AG04450 (cell line): ENCODE results near the gene PPRC1. TPM values are rescaled to one million over a fixed set of nuclear protein-coding genes. Genes with fewer than 3 reads are reported as not detected.

Experiments
- CTCF ChIA-PET: fragments of 300-600, 350-600 bp; formaldehyde crosslinking; extraction: SDS; loops from one replicate; lab custom pipeline; 2022; ENCODE audit warnings: antibody characterized with exemption, inconsistent platforms; lab: Charles Lee
- POLR2A ChIA-PET: fragments of 350-600 bp; formaldehyde crosslinking; extraction: SDS; loops from one replicate; lab custom pipeline; 2021; ENCODE audit warnings: antibody characterized with exemption, inconsistent platforms; lab: Yijun Ruan, JAX
- DNase-seq: peaks from one replicate; pipeline ENCODE4 v3.0.0-alpha.2; 2011; ENCODE audit warnings: low read depth, low spot score
- H3K27ac ChIP-seq: one replicate; pipeline ENCODE4 v1.5.1; 2012; ENCODE audit warnings: low read depth, low read length, control low read depth
- H3K27me3 ChIP-seq: one replicate; pipeline ENCODE4 v1.6.0; 2012; ENCODE audit warnings: low read length; ENCODE audit not compliant: control insufficient read depth, insufficient read depth
- H3K4me3 ChIP-seq: 2 replicates; pipeline ENCODE4 v1.5.1; 2011; ENCODE audit warnings: mild to moderate bottlenecking, low read depth, low read length, control low read depth
- H3K9me3 ChIP-seq: 2 replicates; pipeline ENCODE4 v1.5.1; 2012; ENCODE audit warnings: low read length; ENCODE audit not compliant: control insufficient read depth, insufficient read depth
- polyA plus RNA-seq: library from polyadenylated mRNA; depleted of rRNA; stranded (reverse); fragments of >200 nt; gene quantifications from 2 replicates; pipeline ENCODE4 v1.2.3, GENCODE V29; 2011
- TF ChIP-seq, protein P1 (sequence below): IDR thresholded peaks from 2 replicates; pipeline ENCODE4 v1.5.1; 2011; ENCODE audit warnings: low read depth, low read length, control low read depth, inconsistent platforms

The PPRC1 gene
- polyA plus RNA-seq, 1 experiment, result 14.1 TPM

DNA sequence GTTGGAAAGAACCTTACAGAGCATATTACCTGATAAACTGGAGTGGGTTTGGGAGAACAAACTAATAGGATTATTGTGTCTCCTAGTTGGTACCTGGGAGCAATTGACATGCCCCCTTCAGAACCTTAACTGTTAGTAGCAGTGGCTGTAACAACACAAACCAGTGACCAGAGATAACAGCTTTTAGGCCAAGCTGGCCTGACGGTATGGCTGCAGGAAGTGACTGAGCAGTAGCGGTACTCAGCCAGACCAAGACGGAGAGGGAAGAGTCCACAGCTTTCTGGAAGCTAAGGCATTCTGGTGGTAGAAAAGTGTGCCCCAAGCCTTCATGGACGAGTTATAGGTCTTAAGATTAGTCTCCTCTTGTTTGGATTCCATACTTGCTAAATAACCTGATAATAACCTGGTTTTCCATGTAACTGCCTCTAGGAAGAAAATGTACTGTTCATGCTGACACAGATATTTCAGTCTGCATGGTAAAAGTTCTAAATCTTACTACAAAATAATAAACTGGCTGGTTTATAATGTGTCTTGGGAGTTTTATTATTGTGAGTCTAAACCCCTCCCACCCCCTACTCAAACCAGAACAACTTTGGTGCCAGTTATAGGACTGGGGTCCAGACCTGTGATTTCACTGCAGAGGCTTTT, 30.6 kb downstream of the PPRC1 start:
- Histone ChIP-seq H3K27me3 (no peaks in the 10 kb centered on the region), H3K4me3 (no peak overlapping the region), H3K27ac (no peak overlapping the region), H3K9me3 (no peaks in the 10 kb centered on the region)
- CTCF ChIA-PET, result no interaction called here
- POLR2A ChIA-PET, result no interaction called here
- TF ChIP-seq, protein P1, sequence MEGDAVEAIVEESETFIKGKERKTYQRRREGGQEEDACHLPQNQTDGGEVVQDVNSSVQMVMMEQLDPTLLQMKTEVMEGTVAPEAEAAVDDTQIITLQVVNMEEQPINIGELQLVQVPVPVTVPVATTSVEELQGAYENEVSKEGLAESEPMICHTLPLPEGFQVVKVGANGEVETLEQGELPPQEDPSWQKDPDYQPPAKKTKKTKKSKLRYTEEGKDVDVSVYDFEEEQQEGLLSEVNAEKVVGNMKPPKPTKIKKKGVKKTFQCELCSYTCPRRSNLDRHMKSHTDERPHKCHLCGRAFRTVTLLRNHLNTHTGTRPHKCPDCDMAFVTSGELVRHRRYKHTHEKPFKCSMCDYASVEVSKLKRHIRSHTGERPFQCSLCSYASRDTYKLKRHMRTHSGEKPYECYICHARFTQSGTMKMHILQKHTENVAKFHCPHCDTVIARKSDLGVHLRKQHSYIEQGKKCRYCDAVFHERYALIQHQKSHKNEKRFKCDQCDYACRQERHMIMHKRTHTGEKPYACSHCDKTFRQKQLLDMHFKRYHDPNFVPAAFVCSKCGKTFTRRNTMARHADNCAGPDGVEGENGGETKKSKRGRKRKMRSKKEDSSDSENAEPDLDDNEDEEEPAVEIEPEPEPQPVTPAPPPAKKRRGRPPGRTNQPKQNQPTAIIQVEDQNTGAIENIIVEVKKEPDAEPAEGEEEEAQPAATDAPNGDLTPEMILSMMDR, result no peak
- no peak for DNase-seq

DNA sequence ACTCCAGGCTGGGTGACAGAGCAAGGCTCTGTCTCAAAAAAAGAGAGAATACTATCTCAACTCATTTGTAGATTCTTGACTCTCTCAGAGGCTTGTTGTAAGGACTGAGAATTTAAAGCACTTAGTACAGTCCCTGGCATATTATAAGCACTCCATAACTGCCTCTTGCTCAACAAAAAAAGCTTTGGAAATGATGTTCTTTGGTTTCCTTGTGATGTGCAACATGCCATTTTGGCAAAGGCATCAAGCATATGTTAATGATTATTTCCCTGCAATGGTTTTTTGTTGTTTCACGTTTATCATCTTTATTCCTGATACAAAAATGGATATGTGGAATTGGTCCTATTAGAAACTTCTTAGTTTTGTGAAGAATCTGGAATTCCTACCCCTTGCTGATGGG, 35.0 kb downstream of the PPRC1 start:
- ChIA-PET POLR2A (no interaction called here), CTCF (interaction anchor here (0.6 to 3.8 kb wide), 5 partner anchors 9 to 311 kb away, joined by 3 to 59 read pairs (median 44); partner anchors contain the start of gene ELOVL3)
- DNase-seq, result no peak
- Histone ChIP-seq H3K9me3 (no peaks in the 10 kb centered on the region), H3K27ac (no peak overlapping the region), H3K4me3 (no peak overlapping the region), H3K27me3 (no peaks in the 10 kb centered on the region)
- TF ChIP-seq, protein P1, result no peak

DNA sequence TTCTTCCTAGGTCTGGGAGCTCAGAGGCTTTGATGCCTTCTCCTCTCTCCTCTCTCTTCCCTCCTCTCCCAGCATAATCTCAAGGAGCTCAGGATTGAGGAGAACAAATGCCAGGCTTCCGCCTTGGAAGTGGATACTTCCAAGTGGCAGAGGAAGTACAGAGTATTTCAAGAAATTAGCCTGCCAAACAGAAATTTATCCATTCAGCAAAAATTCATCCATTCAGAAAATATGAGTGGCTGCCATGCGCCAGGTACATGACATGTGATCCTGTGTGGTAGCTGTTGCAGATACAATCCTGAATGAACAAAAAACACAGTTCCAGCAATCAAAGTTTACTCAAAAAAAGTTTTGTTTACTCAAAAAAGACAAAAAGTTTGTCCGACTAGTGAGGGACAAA, 37.8 kb downstream of the PPRC1 start:
- ChIA-PET POLR2A (interaction anchor here (1.2 kb wide), 1 partner anchor 57 kb away, joined by 3 read pairs; no protein-coding TSS in a partner anchor), CTCF (interaction anchor here (0.6 to 3.8 kb wide), 11 partner anchors 9 to 253 kb away, joined by 3 to 59 read pairs (median 14); partner anchors contain the start of gene ELOVL3)
- Histone ChIP-seq H3K4me3 (no peak overlapping the region), H3K27me3 (no peaks in the 10 kb centered on the region), H3K9me3 (no peaks in the 10 kb centered on the region), H3K27ac (no peak overlapping the region)
- TF ChIP-seq, protein P1, result no peak
- no peak for DNase-seq

DNA sequence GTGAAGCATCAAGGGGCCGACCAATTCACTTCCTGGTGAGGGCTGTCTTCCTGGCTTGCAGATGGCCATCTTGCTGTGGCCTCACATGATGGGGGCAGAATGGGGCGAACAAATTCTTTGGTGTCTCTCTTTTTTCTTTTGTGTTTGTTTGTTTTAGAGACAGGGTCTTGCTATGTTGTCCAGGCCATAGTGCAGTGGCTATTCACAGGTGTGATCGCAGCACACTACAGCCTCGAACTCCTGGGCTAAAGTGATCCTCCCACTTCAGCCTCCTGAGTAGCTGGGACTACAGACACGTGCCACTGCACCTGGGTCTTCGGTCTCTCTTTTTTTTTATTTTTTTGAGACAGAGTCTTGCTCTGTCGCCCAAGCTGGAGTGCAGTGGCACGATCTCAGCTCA, 39.4 kb downstream of the PPRC1 start:
- Histone ChIP-seq H3K27me3 (no peaks in the 10 kb centered on the region), H3K27ac (no peak overlapping the region), H3K9me3 (no peaks in the 10 kb centered on the region), H3K4me3 (no peak overlapping the region)
- POLR2A ChIA-PET, result no interaction called here
- no peak for DNase-seq
- TF ChIP-seq, protein P1, result no peak
- CTCF ChIA-PET, result no interaction called here

DNA sequence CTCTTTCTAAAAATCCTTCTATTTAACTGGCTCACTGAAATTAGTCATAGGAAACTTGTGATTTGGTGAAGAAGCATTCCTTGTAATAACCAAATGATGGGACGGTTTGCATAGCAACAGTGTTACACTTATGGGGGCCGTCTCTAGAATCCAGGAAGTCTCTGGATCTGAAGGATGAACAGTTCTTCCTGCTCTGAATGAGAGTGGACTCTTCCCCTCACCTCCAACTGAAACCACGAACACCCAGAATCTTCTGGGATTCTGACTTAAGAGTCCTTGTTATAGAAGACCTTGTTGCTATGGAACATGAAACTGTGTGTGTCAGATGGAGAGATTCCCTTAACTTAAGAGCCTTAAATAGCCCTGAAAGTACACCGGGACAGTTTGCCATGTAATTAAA, 42.6 kb downstream of the PPRC1 start:
- H3K27ac ChIP-seq, result peak overlapping the region; percentile 33
- CTCF ChIA-PET, result interaction anchor here (0.6 to 1.0 kb wide), 4 partner anchors 54 to 179 kb away, joined by 3 to 7 read pairs (median 4); no protein-coding TSS in a partner anchor
- H3K9me3 ChIP-seq, result no peaks in the 10 kb centered on the region
- TF ChIP-seq, protein P1, result no peak
- DNase-seq, result peak; percentile 37
- POLR2A ChIA-PET, result interaction anchor here (0.6 kb wide), 1 partner anchor 177 kb away, joined by 4 read pairs; no protein-coding TSS in a partner anchor
- no peaks in the 10 kb centered on the region for H3K27me3 ChIP-seq
- no peak overlapping the region for H3K4me3 ChIP-seq
